GM15510 (cell line): ENCODE results near the gene TRMT2B.

Experiments used
- POLR2A ChIP-seq: IDR thresholded peaks from 3 replicates; pipeline ENCODE4 v1.6.1; 2011; ENCODE audit warnings: borderline replicate concordance; ENCODE audit not compliant: insufficient read length; ENCODE audit errors: extremely low read depth

The TRMT2B gene

GRCh38 chrX:101029665-101030064, 22.2 kb downstream of the TRMT2B start:
- no peak for TF ChIP-seq POLR2A

GRCh38 chrX:101028562-101028961, 23.3 kb downstream of the TRMT2B start:
- no peak for TF ChIP-seq POLR2A

GRCh38 chrX:101025126-101025525, 26.8 kb downstream of the TRMT2B start:
- no peak for TF ChIP-seq POLR2A

GRCh38 chrX:101022020-101022419, 29.9 kb downstream of the TRMT2B start:
- no peak for TF ChIP-seq POLR2A

- no peak for TF ChIP-seq POLR2A
These were observed 42.8 kb downstream of the TRMT2B start for GRCh38 chrX:101009090-101009489.

- TF ChIP-seq POLR2A, result no peak
These were observed 52.5 kb downstream of the TRMT2B start for GRCh38 chrX:100999451-100999850.

GRCh38 chrX:100995469-100995868, 56.4 kb downstream of the TRMT2B start:
- TF ChIP-seq POLR2A, result no peak

- no peak for TF ChIP-seq POLR2A
These were observed 57.3 kb downstream of the TRMT2B start for GRCh38 chrX:100994352-100995281.

GRCh38 chrX:100990139-100990538, 61.8 kb downstream of the TRMT2B start:
- no peak for TF ChIP-seq POLR2A

- no peak for TF ChIP-seq POLR2A
These were observed 67.1 kb downstream of the TRMT2B start for GRCh38 chrX:100984818-100985217.

GRCh38 chrX:100980608-100981497, 71.1 kb downstream of the TRMT2B start:
- TF ChIP-seq POLR2A, result no peak

GRCh38 chrX:100979881-100980607, 71.9 kb downstream of the TRMT2B start:
- TF ChIP-seq POLR2A, result no peak

GRCh38 chrX:100976211-100976610, 75.7 kb downstream of the TRMT2B start:
- no peak for TF ChIP-seq POLR2A

- TF ChIP-seq POLR2A, result no peak
These were observed 76.7 kb downstream of the TRMT2B start for GRCh38 chrX:100975212-100975611.

- TF ChIP-seq POLR2A, result no peak
These were observed 78.5 kb downstream of the TRMT2B start for GRCh38 chrX:100973411-100973810.
